ENCODE measurements around the gene SMIM1. TPM values are rescaled to one million over a fixed set of nuclear protein-coding genes. Genes with fewer than 3 reads are reported as not detected.
"Not testable (repeated sequence)": the region's sequence is repeated elsewhere in the genome, so short reads cannot be mapped to it uniquely, and the experiment has no call there.

SMIM1 gene
- total RNA-seq, 1 experiment from 2014 or later = not detected

DNA sequence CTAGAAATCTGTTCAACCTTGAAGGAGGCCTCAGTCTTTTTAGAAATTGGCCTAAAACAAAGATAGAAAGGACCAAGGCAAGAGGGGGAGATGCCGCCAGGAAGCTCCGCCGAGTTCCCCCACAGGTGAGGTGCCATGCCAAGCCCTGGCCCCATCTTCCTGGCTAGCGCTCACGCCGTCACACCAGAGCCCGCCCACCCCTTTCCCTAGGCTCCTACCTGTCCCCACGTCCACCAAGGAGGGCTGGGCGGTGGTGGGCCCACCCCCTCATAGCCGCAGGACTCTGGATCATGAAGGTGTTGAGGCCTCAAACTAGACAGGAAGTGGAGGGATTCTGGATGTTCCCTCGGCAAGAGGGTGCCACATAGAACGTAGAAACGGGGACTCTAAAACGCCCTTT, 35.8 kb upstream of the SMIM1 start:
- no peak for DNase-seq (ENCODE audit: low read depth)

GRCh38 chr1:3738943-3739342, 33.6 kb upstream of the SMIM1 start:
- DNase-seq (ENCODE audit: low read depth) = no peak

DNA sequence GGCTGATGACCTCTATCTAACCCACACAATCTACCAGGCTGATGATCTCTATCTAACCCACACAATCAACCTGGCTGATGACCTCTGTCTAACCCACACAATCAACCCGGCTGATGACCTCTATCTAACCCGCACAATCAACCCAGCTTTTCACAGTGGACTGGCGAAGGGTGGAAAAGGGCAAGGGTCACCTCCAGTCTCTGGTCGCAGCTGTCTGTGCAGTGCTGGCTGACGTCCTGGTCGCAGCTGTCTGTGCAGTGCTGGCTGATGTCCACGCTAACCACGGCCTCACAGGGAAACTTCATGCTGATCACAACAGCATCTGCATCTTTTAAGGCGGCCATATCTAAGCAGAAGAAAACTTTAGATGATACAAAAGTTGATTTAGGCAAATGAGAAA, 32.5 kb upstream of the SMIM1 start:
- DNase-seq (ENCODE audit: low read depth) = no peak

DNA sequence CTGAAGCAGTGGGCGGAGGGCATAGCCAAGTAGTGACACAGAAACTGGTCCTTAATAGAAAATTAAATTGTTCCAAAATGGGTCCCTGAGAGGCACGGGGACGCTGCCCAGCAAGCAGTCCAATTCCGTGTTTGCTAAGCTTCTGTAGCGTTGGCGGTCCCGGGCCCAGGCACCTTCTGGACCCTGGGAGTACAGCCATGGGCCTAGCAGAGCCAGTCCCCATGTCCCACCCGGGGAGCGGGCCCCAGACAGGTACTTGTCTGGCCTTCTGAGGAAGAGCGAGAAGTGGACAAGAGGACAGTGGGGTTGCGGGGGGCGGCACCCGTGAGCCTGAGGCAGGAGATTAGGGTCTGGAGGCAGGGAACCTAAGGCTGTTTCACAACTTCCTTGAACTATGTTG, 31.8 kb upstream of the SMIM1 start:
- no peak for DNase-seq (ENCODE audit: low read depth)

DNA sequence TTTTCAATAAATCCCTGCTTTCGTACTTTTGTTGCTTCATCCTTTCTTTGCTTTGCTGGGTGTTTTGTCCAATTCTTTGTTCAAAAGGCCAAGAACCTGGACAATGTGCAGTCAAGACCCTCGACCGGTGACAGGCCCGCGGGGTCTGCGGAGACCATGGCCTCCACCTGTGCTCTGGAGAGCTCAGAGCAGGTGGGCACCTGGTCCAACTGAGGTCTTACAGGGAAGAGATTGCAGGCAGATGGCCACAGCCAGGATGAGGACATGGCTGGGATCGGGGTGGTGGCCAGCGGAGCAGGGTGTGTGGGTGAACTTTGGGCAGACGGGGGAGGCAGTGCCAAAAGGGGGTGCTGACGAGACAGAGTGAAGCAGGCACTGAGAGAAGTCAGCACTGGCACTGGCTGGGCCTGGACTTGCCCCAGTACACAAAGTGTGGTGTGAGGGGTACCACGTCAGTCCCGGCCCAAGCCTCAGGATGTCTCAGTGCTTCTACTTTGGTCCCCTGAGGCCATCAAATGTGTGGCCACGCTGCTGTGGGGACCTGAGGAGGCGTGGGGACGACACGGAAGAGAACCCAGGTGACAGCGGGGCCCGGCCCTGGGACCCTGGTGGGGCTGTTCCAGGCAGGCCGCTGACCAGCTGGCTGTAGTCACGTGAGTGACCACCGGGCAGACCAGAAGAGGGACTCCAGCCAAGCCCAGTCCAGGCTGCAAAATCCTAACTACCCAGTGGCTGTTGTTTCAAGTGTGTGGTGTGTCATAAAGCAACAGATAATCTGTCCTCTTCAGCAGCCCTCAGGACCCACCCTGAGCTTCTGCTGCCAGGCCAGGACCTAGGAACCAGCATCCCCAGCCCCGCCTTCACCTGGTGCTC, 30.7 kb upstream of the SMIM1 start:
- no peak for DNase-seq (ENCODE audit: low read depth)

DNA sequence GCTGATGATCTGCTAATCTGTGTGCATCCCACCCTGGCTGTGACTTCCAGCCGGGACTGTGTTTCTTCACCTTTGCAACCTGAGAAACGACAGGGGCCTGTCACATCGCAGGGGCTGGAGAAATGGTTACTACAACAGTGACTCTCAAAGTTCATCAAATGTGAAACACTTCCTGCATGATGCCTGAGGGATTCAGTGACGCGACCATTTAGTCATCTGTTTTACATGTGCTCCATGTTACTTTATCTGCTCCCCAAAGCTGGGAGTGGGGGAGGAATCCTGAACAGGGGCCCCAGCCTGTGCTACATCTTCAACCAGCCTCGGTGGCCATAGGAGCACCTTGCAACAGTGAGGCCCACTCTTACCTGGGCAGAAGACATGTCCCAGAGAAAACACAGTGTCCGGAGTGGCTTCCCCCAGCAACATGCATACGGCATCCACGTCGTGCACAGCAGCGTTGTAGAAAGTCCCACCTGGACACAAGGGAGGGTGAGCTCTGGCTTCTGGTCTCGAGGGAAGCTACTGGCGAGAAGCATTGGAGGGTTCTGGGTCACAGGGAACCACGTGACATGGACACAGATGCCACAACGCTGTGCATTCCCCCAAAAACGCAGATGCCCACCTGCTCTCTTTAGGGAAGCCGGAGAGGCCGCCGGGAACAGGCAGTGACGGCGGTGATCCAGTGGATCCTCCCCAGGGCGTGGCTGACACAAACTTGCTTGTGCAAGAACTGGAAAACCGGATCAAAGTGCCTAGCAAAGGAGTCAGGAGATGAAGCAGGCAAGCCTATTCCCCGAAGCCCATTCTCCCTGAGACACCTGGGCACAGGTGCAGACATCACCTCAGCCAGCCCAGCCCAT, 29.9 kb upstream of the SMIM1 start:
- no peak for DNase-seq (ENCODE audit: low read depth)

- no peak for DNase-seq (ENCODE audit: low read depth)
Measured at GRCh38 chr1:3743421-3743820, 29.1 kb upstream of the SMIM1 start.

DNA sequence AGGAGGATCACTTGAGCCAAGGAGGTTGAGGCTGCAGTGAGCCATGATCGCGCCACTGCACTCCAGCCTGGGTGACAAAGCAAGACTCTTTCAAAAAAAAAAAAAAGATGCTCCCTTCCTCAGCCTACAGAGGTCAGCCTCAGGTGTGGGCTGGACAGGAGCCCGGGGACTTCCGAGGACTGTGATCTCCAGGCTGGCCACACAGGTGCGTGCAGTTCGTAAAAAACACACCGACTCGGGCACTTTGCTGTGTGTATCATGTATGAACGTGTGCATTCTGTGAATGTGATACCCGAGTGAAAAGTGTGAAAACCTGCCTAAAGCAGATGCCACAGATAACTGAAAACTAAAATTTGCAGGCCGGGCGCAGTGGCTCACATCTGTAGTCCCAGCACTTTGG, 28.7 kb upstream of the SMIM1 start:
- no peak for DNase-seq (ENCODE audit: low read depth)

- DNase-seq (ENCODE audit: low read depth) = no peak
Measured at GRCh38 chr1:3744646-3745045, 27.9 kb upstream of the SMIM1 start.

DNA sequence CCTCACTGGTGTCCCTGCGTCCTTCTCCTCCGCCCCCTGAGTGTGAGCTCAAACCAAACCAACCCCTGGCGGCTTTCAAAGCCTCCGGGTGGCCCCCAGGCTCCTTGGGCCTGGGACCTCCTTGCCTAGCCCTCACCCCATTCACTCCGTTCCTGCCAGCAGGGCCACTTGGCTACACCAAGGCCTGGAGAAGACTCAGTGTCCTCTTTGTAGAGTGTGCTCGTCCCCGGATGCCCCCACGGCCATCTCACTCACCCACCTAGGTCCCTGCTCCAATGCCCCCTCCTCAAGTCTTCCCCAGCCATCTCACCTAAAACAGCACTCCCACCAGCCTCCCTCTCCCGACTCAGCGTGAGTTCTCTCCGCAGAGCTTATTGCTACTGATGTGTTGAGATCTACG, 27.5 kb upstream of the SMIM1 start:
- no peak for DNase-seq (ENCODE audit: low read depth)

DNA sequence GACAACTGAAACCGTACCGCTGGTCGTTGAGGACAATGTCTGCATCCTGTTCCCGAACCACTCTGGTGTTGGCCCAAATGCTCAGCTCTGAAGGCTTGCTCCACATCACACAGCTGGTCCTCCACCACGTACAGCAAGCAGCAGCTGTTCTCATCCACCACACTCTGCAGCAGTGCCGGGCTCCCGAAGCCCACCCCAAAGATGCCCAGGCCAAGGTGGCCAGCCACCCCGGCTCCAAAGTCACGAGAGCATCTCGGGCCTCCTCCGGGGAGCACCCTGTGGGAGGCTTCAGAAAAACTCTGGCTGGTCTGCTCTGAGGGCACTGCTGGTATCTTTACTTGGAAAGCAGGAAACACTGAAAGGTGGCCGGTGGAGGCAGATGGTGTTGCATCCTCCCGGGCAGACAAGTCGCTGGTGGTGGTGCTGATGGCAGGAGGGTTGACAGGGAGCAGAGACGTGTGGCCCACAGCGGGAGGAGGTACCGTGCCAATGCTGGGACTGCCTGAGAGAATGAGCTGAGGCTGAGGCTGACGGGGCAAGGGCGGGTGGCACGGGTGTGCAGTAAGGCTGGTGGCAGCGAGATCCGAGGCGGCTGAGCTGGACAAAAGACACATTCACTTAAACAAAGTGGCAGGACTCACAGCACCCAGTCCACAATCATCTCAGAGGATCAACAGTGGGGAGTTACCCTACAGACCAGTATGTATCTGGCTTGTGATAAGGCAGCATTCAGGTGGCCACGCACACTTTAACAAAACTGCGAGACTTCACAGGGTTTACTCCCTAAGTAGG, 26.8 kb upstream of the SMIM1 start:
- DNase-seq (ENCODE audit: low read depth) = no peak

- DNase-seq (ENCODE audit: low read depth) = no peak
Measured at GRCh38 chr1:3746389-3746829, 26.1 kb upstream of the SMIM1 start.

DNA sequence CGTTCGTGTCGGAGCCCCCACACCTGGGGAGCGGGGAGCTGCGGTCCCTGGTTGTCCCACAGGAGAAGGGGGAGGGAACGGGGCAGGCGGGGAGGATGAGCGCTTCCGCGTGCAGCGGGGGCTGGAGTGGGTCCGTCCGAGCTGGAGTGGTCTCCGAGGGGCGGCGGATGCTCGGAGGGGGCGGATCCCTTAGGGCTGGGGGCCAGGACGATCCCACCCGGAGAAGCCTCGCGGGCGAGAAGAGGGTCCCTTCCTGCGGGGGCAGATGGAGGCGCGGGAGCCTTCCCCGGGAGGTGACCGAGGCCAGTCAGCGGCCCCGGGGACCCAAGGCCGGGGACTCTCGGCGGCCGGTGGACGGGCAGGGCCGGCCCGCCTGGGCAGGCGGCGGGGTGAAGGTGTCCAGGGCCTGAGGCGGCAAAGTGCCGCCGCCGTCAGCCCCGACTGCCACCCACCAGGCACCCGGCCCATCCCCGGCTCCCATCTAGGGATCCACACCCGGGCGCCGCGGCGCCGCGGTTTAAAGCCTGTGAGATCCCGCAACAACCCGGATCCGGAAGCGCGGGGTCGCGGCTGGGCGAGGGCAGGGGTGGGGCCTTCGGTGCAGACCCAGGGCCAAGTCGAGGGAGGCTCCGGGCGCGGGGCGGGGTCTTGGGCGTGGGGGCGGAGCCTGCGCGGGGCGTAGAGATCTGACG, 25.6 kb upstream of the SMIM1 start:
- peak; percentile 67 for DNase-seq (ENCODE audit: low read depth)

GRCh38 chr1:3747522-3747848, 25.1 kb upstream of the SMIM1 start:
- no peak for DNase-seq (ENCODE audit: low read depth)

DNA sequence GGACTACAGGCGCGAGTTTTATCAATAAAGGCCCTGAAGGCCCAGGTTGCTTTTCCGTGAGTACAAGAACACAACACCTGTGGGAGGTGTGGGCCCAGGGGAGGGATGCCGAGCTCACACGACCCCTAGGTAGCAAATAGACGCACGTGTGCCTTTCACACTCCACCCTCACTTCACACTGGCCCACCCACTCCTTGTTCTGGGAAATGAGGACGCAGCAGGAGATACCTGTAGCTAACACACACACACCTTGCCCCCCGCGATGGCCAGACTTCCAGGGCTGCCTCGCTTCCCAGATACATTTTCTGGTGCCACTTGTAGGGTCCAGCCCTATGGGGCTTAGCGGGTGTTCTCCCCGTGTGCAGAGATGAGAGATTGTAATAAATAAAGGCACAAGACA, 24.6 kb upstream of the SMIM1 start:
- no peak for DNase-seq (ENCODE audit: low read depth)

GRCh38 chr1:3748316-3748900, 24.1 kb upstream of the SMIM1 start:
- not testable (repeated sequence) for DNase-seq (ENCODE audit: low read depth)

- no peak for DNase-seq (ENCODE audit: low read depth)
Measured at GRCh38 chr1:3749512-3749911, 23.0 kb upstream of the SMIM1 start.

DNA sequence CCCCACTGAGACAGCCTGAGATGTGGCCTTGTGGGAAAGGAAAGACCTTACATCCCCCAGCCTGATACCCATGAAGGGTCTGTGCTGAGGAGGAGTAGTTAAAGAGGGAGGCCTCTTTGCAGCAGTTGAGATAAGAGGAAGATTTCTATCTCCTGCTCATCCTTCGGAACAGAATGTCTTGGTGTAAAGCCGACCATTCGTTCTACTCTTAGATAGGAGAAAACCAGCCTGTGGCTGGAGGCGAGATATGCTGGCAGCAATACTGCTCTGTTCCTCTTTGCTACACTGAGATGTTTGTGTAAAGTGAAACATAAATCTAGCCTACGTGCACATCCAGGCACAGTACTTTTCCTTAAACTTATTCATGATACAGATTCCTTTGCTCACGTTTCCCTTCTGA, 21.8 kb upstream of the SMIM1 start:
- no peak for DNase-seq (ENCODE audit: low read depth)

GRCh38 chr1:3752400-3752945, 20.1 kb upstream of the SMIM1 start, which contains the start of gene CCDC27:
Gene CCDC27, plus strand, starts transcription at chr1:3752450. Its CDS starts 32 bp downstream, at chr1:3752482.
- no peak for DNase-seq (ENCODE audit: low read depth)

- no peak for DNase-seq (ENCODE audit: low read depth)
Measured at GRCh38 chr1:3753656-3754454, 18.7 kb upstream of the SMIM1 start.
